ENCODE measurements around the gene GSC2. TPM values are rescaled to one million over a fixed set of nuclear protein-coding genes. Genes with fewer than 3 reads are reported as not detected.

GSC2 gene
- polyA plus RNA-seq, 3 donors: not detected

DNA sequence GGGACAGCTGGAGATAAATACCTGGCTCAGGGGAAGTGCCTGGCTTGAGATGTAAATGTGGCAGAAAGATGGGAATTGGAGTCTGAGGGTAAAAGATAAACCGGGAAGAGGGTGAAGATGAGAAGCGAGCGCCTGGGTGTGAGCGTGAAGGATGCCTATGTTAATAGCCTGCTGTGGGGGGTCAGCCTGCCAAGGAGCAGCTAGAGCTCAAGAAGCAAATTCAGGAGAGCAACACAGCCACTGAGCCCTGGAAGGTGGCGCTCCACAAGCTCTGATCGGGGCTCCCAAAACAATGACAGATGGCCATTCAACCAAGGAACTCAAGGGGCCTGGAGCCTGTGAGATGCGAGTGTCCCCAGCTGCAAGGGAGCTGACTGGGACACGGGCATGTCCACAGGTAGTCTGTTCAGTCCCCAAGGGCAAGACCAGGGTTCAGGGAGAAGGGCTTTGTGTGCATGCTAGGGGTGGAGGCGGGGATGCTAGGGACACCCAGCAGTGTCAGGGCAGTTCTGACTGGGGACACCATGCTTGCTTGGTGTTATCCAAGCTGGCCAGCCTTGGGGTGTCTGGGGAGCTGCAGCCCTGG is 2.8 kb downstream of the GSC2 start:
- DNase-seq: no peak
- Histone ChIP-seq H3K4me3 (replicated peaks in 1 of 3; ENCODE audit: low read depth in 2 of 3, low read length in 3 of 3) (no peak overlapping the region), H3K27me3 (ENCODE audit: control insufficient read depth in 2 of 2, insufficient read depth in 2 of 2, low read length in 2 of 2) (peaks cover 33 to 47% of the 10 kb centered on the region in 2 donors), H2AFZ (ENCODE audit: insufficient read depth, low read depth, low read length, poor library complexity, severe bottlenecking) (no peak overlapping the region), H3K4me1 (ENCODE audit: control insufficient read depth in 1 of 2, insufficient read depth in 2 of 2, low read length in 2 of 2) (peaks cover 16 to 21% of the 10 kb centered on the region in 2 donors), H3K9ac (ENCODE audit: insufficient read depth, low read length, poor library complexity, severe bottlenecking) (no peak overlapping the region), H3K27ac (ENCODE audit: low read depth in 1 of 2, low read length in 2 of 2) (no peak overlapping the region), H3K79me2 (ENCODE audit: insufficient read depth, low read length) (peaks cover 16% of the 10 kb centered on the region), H3K36me3 (replicated peaks in 1 of 2; ENCODE audit: control insufficient read depth in 1 of 2, insufficient read depth in 2 of 2, low read length in 2 of 2) (peaks cover 3 to 4% of the 10 kb centered on the region in 2 donors), H4K20me1 (ENCODE audit: insufficient read depth, low read length) (no peaks in the 10 kb centered on the region), H3K9me3 (replicated peaks in 1 of 2; ENCODE audit: control insufficient read depth in 1 of 2, insufficient read depth in 1 of 2, low read length in 2 of 2) (peaks cover 10 to 13% of the 10 kb centered on the region in 2 donors), H3K4me2 (replicated peaks; ENCODE audit: extremely low read depth, low read length, poor library complexity, severe bottlenecking) (no peak overlapping the region)
- H3K27me3 Mint-ChIP-seq (ENCODE audit: low read depth in 3 of 3): peaks cover 50 to 54% (median 52%) of the 10 kb centered on the region in 3 donors
- H3K27ac Mint-ChIP-seq: peak overlapping the region in 2 of 7 donors; percentile 9 to 17
- 56% methylated on average over 9 of the region's 9 CpGs for WGBS (ENCODE audit: insufficient coverage)
- peak overlapping the region in 1 of 2 donors; percentile 77 for H3K4me3 Mint-ChIP-seq
- peaks cover 0 to 14% (median 10%) of the 10 kb centered on the region in 7 donors for H3K9me3 Mint-ChIP-seq
- peaks cover 6 to 10% of the 10 kb centered on the region in 2 donors for H3K36me3 Mint-ChIP-seq
- intact Hi-C loops (cut with micrococcal nuclease): no loop called here
- H3K4me1 Mint-ChIP-seq: peaks cover 15% of the 10 kb centered on the region
- TF ChIP-seq, protein P1, sequence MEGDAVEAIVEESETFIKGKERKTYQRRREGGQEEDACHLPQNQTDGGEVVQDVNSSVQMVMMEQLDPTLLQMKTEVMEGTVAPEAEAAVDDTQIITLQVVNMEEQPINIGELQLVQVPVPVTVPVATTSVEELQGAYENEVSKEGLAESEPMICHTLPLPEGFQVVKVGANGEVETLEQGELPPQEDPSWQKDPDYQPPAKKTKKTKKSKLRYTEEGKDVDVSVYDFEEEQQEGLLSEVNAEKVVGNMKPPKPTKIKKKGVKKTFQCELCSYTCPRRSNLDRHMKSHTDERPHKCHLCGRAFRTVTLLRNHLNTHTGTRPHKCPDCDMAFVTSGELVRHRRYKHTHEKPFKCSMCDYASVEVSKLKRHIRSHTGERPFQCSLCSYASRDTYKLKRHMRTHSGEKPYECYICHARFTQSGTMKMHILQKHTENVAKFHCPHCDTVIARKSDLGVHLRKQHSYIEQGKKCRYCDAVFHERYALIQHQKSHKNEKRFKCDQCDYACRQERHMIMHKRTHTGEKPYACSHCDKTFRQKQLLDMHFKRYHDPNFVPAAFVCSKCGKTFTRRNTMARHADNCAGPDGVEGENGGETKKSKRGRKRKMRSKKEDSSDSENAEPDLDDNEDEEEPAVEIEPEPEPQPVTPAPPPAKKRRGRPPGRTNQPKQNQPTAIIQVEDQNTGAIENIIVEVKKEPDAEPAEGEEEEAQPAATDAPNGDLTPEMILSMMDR (IDR thresholded peaks at IDR 0.05): no peak

DNA sequence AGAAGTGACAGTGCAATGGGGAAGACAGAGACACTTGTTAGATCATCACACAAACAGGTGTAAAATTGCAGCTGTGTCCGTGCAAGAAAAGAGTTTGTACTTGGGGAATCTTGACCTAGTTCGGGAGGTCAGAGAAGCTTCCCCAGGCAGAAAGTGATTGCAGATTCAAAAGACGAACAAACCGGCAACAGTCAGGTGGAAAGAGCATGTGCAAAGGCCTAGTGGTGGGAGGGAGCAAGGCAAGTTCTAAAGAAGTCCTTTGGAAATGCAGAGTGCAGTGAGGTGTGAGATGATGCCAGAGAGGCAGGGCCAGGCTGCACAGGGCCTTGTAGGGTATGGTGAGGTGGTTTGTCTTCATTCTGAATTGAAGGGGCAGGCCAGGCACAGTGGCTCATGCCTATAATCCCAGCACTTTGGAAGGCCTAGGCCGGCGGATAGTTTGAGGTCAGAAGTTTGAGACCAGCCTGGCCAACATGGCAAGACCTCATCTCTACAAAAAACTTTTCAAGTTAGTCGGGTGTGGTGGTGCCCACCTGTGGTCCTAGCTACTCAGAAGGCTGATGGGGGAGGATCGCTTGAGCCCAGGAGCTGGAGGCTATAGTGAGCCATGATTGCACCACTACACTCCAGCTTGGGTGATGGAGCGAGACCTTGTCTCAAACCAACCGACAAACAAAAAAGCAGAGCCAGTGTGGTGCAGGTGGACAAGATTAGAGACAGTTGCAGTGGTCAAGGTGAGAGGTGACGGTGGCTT is 3.7 kb downstream of the GSC2 start:
- intact Hi-C loops (cut with micrococcal nuclease): no loop called here
- Mint-ChIP-seq H3K4me3 (peak overlapping the region in 1 of 2 donors; percentile 77), H3K4me1 (peaks cover 15% of the 10 kb centered on the region), H3K27me3 (ENCODE audit: low read depth in 3 of 3) (peaks cover 41 to 45% (median 43%) of the 10 kb centered on the region in 3 donors), H3K9me3 (peaks cover 0 to 9% (median 7%) of the 10 kb centered on the region in 7 donors), H3K27ac (peak overlapping the region in 1 of 7 donors; percentile 6), H3K36me3 (peaks cover 12 to 15% of the 10 kb centered on the region in 2 donors)
- Histone ChIP-seq H3K27ac (ENCODE audit: low read depth in 1 of 2, low read length in 2 of 2) (no peak overlapping the region), H3K79me2 (ENCODE audit: insufficient read depth, low read length) (peaks cover 16% of the 10 kb centered on the region), H3K9me3 (replicated peaks in 1 of 2; ENCODE audit: control insufficient read depth in 1 of 2, insufficient read depth in 1 of 2, low read length in 2 of 2) (peaks cover 5 to 8% of the 10 kb centered on the region in 2 donors), H4K20me1 (ENCODE audit: insufficient read depth, low read length) (no peaks in the 10 kb centered on the region), H2AFZ (ENCODE audit: insufficient read depth, low read depth, low read length, poor library complexity, severe bottlenecking) (no peak overlapping the region), H3K4me1 (ENCODE audit: control insufficient read depth in 1 of 2, insufficient read depth in 2 of 2, low read length in 2 of 2) (peaks cover 16 to 21% of the 10 kb centered on the region in 2 donors), H3K4me2 (replicated peaks; ENCODE audit: extremely low read depth, low read length, poor library complexity, severe bottlenecking) (no peak overlapping the region), H3K9ac (ENCODE audit: insufficient read depth, low read length, poor library complexity, severe bottlenecking) (no peak overlapping the region), H3K27me3 (ENCODE audit: control insufficient read depth in 2 of 2, insufficient read depth in 2 of 2, low read length in 2 of 2) (peaks cover 26 to 38% of the 10 kb centered on the region in 2 donors), H3K4me3 (replicated peaks in 1 of 3; ENCODE audit: low read depth in 2 of 3, low read length in 3 of 3) (no peak overlapping the region), H3K36me3 (replicated peaks in 1 of 2; ENCODE audit: control insufficient read depth in 1 of 2, insufficient read depth in 2 of 2, low read length in 2 of 2) (peaks cover 12 to 13% of the 10 kb centered on the region in 2 donors)
- DNase-seq: no peak
- TF ChIP-seq, protein P1 (IDR thresholded peaks at IDR 0.05): no peak
- WGBS (ENCODE audit: insufficient coverage): 85% methylated on average over 9 of the region's 11 CpGs
